ENCODE results near the gene CDH1. TPM values are rescaled to one million over a fixed set of nuclear protein-coding genes. Genes with fewer than 3 reads are reported as not detected.

Gene CDH1
- total and polyA plus RNA-seq, 2 donors from 2014 or later: 47.0 to 149 TPM

DNA sequence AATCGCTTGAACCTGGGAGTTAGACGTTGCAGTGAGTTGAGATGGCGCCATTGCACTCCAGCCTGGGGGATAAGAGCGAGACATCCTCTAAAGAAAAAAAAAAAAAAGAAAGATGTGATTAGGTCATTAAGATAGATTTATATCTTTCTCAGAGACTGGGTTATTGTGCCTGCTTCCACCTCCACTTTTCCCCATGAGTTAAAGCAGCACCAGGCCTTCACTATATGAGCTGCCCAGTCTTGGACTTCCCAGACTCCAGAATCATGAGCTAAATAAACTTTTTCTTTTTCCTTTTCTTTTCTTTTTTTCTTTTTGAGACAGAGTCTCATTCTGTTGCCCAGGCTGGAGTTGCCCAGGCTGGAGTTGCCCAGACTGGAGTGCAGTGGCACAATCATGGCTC, 19.4 kb upstream of the CDH1 start:
- FAIRE-seq (no peak), DNase-seq (no peak)
- no peaks in the 10 kb centered on the region for H3K9me3 ChIP-seq (ENCODE audit: control insufficient read depth in 2 of 3, insufficient read depth in 1 of 3, low read length in 3 of 3)
- no peak overlapping the region for H3K27ac ChIP-seq (ENCODE audit: low read depth in 2 of 2, low read length in 2 of 2)
- H3K9ac ChIP-seq (ENCODE audit: low read length in 3 of 3): no peak overlapping the region
- intact Hi-C loops (cut with DNase I): no loop called here
- H3K27me3 ChIP-seq (ENCODE audit: control insufficient read depth, insufficient read depth, low read length): no peaks in the 10 kb centered on the region
- H3K36me3 ChIP-seq (ENCODE audit: control insufficient read depth in 2 of 3, insufficient read depth in 3 of 3, low read length in 3 of 3): no peaks in the 10 kb centered on the region
- H3K4me3 ChIP-seq (ENCODE audit: low read length in 3 of 3): no peak overlapping the region
- TF ChIP-seq, protein P1, sequence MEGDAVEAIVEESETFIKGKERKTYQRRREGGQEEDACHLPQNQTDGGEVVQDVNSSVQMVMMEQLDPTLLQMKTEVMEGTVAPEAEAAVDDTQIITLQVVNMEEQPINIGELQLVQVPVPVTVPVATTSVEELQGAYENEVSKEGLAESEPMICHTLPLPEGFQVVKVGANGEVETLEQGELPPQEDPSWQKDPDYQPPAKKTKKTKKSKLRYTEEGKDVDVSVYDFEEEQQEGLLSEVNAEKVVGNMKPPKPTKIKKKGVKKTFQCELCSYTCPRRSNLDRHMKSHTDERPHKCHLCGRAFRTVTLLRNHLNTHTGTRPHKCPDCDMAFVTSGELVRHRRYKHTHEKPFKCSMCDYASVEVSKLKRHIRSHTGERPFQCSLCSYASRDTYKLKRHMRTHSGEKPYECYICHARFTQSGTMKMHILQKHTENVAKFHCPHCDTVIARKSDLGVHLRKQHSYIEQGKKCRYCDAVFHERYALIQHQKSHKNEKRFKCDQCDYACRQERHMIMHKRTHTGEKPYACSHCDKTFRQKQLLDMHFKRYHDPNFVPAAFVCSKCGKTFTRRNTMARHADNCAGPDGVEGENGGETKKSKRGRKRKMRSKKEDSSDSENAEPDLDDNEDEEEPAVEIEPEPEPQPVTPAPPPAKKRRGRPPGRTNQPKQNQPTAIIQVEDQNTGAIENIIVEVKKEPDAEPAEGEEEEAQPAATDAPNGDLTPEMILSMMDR (IDR thresholded peaks at IDR 0.05; ENCODE audit: borderline replicate concordance, extremely low read depth, insufficient read depth): no peak
- peaks cover 0 to 2% (median 0%) of the 10 kb centered on the region in 3 donors for H3K4me1 ChIP-seq (ENCODE audit: control insufficient read depth in 2 of 3, insufficient read depth in 2 of 3, low read depth in 1 of 3, low read length in 3 of 3)

DNA sequence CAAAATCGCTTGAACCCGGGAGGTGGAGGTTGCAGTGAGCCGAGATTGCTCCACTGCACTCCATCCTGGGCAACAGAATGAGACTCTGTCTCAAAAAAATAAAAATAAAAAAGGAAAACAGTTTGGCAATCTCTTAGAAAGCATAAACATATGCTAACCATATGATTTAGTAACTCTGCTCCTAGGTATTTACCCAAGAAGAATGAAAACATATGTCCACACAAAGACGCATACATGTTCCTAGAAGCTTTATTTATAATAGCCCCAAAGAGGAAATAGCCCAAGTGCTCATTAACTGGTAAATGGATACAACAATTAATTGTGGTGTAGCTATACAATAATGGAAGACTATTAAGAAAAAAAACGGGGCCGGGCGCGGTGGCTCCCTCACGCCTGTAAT, 18.5 kb upstream of the CDH1 start:
- no peaks in the 10 kb centered on the region for H3K36me3 ChIP-seq (ENCODE audit: control insufficient read depth in 2 of 3, insufficient read depth in 3 of 3, low read length in 3 of 3)
- H3K9ac ChIP-seq (ENCODE audit: low read length in 3 of 3): no peak overlapping the region
- H3K4me3 ChIP-seq (ENCODE audit: low read length in 3 of 3): no peak overlapping the region
- intact Hi-C loops (cut with DNase I): no loop called here
- H3K27ac ChIP-seq (ENCODE audit: low read depth in 2 of 2, low read length in 2 of 2): no peak overlapping the region
- no peaks in the 10 kb centered on the region for H3K9me3 ChIP-seq (ENCODE audit: control insufficient read depth in 2 of 3, insufficient read depth in 1 of 3, low read length in 3 of 3)
- DNase-seq (no peak), FAIRE-seq (no peak)
- no peaks in the 10 kb centered on the region for H3K27me3 ChIP-seq (ENCODE audit: control insufficient read depth, insufficient read depth, low read length)
- no peaks in the 10 kb centered on the region for H3K4me1 ChIP-seq (ENCODE audit: control insufficient read depth in 2 of 3, insufficient read depth in 2 of 3, low read depth in 1 of 3, low read length in 3 of 3)
- TF ChIP-seq, protein P1 (IDR thresholded peaks at IDR 0.05; ENCODE audit: borderline replicate concordance, extremely low read depth, insufficient read depth): no peak

DNA sequence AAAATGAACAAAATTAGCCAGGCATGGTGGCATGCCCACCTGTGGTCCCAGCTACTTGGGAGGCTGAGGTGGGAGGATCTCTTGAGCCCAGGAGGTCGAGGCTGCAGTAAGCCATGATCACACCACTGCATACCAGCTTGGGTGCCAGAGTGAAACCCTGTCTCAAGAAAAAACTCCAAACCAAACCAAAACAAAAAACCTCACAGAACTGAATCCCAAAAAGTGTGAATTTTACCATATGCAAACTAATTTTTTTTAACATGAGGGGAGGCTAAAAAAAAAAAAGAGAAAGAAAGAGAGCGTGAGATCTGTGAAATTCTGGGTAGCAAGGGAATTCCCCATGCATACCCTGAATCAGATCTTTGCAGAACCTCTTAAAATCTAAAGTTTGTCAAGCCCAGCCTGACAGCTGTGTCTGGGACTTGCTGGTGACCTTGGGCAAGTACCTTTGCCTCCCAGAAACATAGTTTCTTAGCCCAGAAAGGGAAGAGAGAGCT, 17.1 kb upstream of the CDH1 start:
- TF ChIP-seq, protein P1 (IDR thresholded peaks at IDR 0.05; ENCODE audit: borderline replicate concordance, extremely low read depth, insufficient read depth): no peak
- no peaks in the 10 kb centered on the region for H3K9me3 ChIP-seq (ENCODE audit: control insufficient read depth in 2 of 3, insufficient read depth in 1 of 3, low read length in 3 of 3)
- H3K9ac ChIP-seq (ENCODE audit: low read length in 3 of 3): no peak overlapping the region
- H3K4me1 ChIP-seq (ENCODE audit: control insufficient read depth in 2 of 3, insufficient read depth in 2 of 3, low read depth in 1 of 3, low read length in 3 of 3): no peaks in the 10 kb centered on the region
- H3K4me3 ChIP-seq (ENCODE audit: low read length in 3 of 3): no peak overlapping the region
- no peaks in the 10 kb centered on the region for H3K36me3 ChIP-seq (ENCODE audit: control insufficient read depth in 2 of 3, insufficient read depth in 3 of 3, low read length in 3 of 3)
- no peak for DNase-seq
- intact Hi-C loops (cut with DNase I): no loop called here
- no peaks in the 10 kb centered on the region for H3K27me3 ChIP-seq (ENCODE audit: control insufficient read depth, insufficient read depth, low read length)
- H3K27ac ChIP-seq (ENCODE audit: low read depth in 2 of 2, low read length in 2 of 2): no peak overlapping the region
- FAIRE-seq: no peak

Measured in kidney (tissue), 14 donors.